Suprapubic skin (tissue), 4 donors: ENCODE data around the gene ABCC6.
"Not testable (repeated sequence)": the region's sequence is repeated elsewhere in the genome, so short reads cannot be mapped to it uniquely, and the experiment has no call there.

ENCODE experiments used
- EP300 ChIP-seq: sonication (generic); formaldehyde crosslinking; IDR thresholded peaks from one replicate; pipeline ENCODE4 v1.6.1; 2017; ENCODE audit warnings: antibody characterized with exemption
- POLR2A ChIP-seq, 2 donors: fragments of 450-650 bp; IDR thresholded peaks; one replicate each; pipeline ENCODE4 v1.6.1; 2017; ENCODE audit warnings: antibody characterized with exemption in 2 of 2, mild to moderate bottlenecking in 2 of 2, moderate library complexity in 2 of 2
- POLR2AphosphoS5 ChIP-seq, 3 donors: sonication (generic); formaldehyde crosslinking; IDR thresholded peaks; one replicate each; pipeline ENCODE4 v1.6.1; 2017; ENCODE audit warnings: antibody characterized with exemption in 3 of 3
- TF ChIP-seq, protein P1 (sequence below), 2 donors: fragments of 200-600 bp in 1 of 2; fragments of 450-650 bp in 1 of 2; sonication (generic) in 1 of 2; IDR thresholded peaks; one replicate each; pipeline ENCODE4 v1.5.1; 2016 to 2019; ENCODE audit warnings: antibody characterized with exemption in 2 of 2, mild to moderate bottlenecking in 1 of 2, moderate library complexity in 1 of 2

- TF ChIP-seq, protein P1, sequence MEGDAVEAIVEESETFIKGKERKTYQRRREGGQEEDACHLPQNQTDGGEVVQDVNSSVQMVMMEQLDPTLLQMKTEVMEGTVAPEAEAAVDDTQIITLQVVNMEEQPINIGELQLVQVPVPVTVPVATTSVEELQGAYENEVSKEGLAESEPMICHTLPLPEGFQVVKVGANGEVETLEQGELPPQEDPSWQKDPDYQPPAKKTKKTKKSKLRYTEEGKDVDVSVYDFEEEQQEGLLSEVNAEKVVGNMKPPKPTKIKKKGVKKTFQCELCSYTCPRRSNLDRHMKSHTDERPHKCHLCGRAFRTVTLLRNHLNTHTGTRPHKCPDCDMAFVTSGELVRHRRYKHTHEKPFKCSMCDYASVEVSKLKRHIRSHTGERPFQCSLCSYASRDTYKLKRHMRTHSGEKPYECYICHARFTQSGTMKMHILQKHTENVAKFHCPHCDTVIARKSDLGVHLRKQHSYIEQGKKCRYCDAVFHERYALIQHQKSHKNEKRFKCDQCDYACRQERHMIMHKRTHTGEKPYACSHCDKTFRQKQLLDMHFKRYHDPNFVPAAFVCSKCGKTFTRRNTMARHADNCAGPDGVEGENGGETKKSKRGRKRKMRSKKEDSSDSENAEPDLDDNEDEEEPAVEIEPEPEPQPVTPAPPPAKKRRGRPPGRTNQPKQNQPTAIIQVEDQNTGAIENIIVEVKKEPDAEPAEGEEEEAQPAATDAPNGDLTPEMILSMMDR (IDR thresholded peaks at IDR 0.05) = not testable (repeated sequence)
- TF ChIP-seq POLR2A (IDR thresholded peaks at IDR 0.05); EP300; POLR2AphosphoS5 (IDR thresholded peaks at IDR 0.05): not testable (repeated sequence)
Measured at GRCh38 chr16:16104132-16104803, 119.0 kb downstream of the ABCC6 start.
